T-cell (primary cell): ENCODE measurements around the gene ROBO1. TPM values are rescaled to one million over a fixed set of nuclear protein-coding genes. Genes with fewer than 3 reads are reported as not detected.

Experiments used
- ATAC-seq, 4 experiments: fragments of 200-7000 bp in 3 of 4; fragments of 150-1000 bp in 1 of 4; cut with Tn5 transposase; replicated peaks in 1 of 4; 1 replicate in 3 of 4; 2 replicates in 1 of 4; pipeline ENCODE4 v1.10.0; 2021; ENCODE audit warnings: moderate library complexity in 3 of 4, mild to moderate bottlenecking in 2 of 4, moderate number of reproducible peaks in 1 of 4
- CTCF ChIA-PET, 2 donors: fragments of 300-600 bp; sonication (Branson Sonifier 250); formaldehyde crosslinking; loops; one replicate each; lab custom pipeline; 2022; ENCODE audit warnings: antibody characterized with exemption in 2 of 2; lab: Charles Lee
- POLR2A ChIA-PET, 2 donors: fragments of 300-600 bp; sonication (Branson Sonifier 250); formaldehyde crosslinking; loops; one replicate each; lab custom pipeline; 2022; ENCODE audit warnings: antibody characterized with exemption in 2 of 2; lab: Charles Lee
- DNase-seq, 35 experiments: peaks; one replicate each; pipeline versions ENCODE4 v3.0.0 to v3.0.0-alpha.2; 2013 to 2023
- H3K27ac ChIP-seq: one replicate; pipeline ENCODE4 v1.5.1; 2013; ENCODE audit warnings: low read length
- H3K27me3 ChIP-seq, 2 experiments: replicated peaks in 1 of 2; 1 replicate in 1 of 2; 2 replicates in 1 of 2; pipeline versions ENCODE4 v1.6.1 to v1.7.0; 2013; ENCODE audit warnings: low read length in 1 of 2, mixed read lengths in 1 of 2; ENCODE audit not compliant: control insufficient read depth in 2 of 2, insufficient read depth in 2 of 2; ENCODE audit errors: extremely low read depth in 1 of 2
- H3K36me3 ChIP-seq, 2 donors: 1 replicate in 1 of 2; 2 replicates in 1 of 2; pipeline versions ENCODE4 v1.6.1 to v1.7.0; 2013; ENCODE audit warnings: low read length in 1 of 2; ENCODE audit not compliant: control insufficient read depth in 2 of 2, insufficient read depth in 1 of 2; ENCODE audit errors: extremely low read depth in 1 of 2
- H3K4me1 ChIP-seq, 2 experiments: 1 replicate in 1 of 2; 2 replicates in 1 of 2; pipeline versions ENCODE4 v1.6.1 to v1.7.0; 2013; ENCODE audit warnings: low read length in 2 of 2, mixed read lengths in 1 of 2; ENCODE audit not compliant: insufficient read depth in 2 of 2, control insufficient read depth in 1 of 2; ENCODE audit errors: extremely low read depth in 1 of 2
- H3K4me3 ChIP-seq, 2 donors: 1 replicate in 1 of 2; 2 replicates in 1 of 2; pipeline versions ENCODE4 v1.5.1 to v1.7.0; 2013; ENCODE audit warnings: mild to moderate bottlenecking in 2 of 2, low read length in 1 of 2, moderate library complexity in 1 of 2; ENCODE audit not compliant: control insufficient read depth in 1 of 2; ENCODE audit errors: extremely low read depth in 1 of 2
- H3K9me3 ChIP-seq: 2 replicates; pipeline ENCODE4 v1.7.0; 2013
- H3K27ac Mint-ChIP-seq, 2 donors: one replicate each; pipeline ENCODE4 v1.8.0; 2020 to 2021; ENCODE audit warnings: mild to moderate bottlenecking in 2 of 2, mixed read lengths in 2 of 2
- H3K27me3 Mint-ChIP-seq, 2 donors: one replicate each; pipeline ENCODE4 v1.8.0; 2021 to 2022; ENCODE audit warnings: mixed read lengths in 2 of 2
- H3K36me3 Mint-ChIP-seq: one replicate; pipeline ENCODE4 v1.8.0; 2021; ENCODE audit warnings: mixed read lengths
- H3K4me1 Mint-ChIP-seq, 3 donors: one replicate each; pipeline ENCODE4 v1.8.0; 2020 to 2022; ENCODE audit warnings: mixed read lengths in 3 of 3, mild to moderate bottlenecking in 1 of 3
- H3K4me3 Mint-ChIP-seq, 3 donors: one replicate each; pipeline ENCODE4 v1.8.0; 2020 to 2022; ENCODE audit warnings: mild to moderate bottlenecking in 3 of 3, mixed read lengths in 3 of 3, moderate library complexity in 3 of 3
- H3K9me3 Mint-ChIP-seq, 3 donors: one replicate each; pipeline ENCODE4 v1.8.0; 2020 to 2022; ENCODE audit warnings: mixed read lengths in 3 of 3
- WGBS: methylation state at CpG from one replicate; pipeline ENCODE4 v1.1.5; 2013; ENCODE audit warnings: missing lambda C conversion rate; ENCODE audit not compliant: insufficient coverage; 5-methylcytosine and 5-hydroxymethylcytosine counted together
- total RNA-seq, 35 experiments: library from RNA in 6 of 35; stranded (reverse) in 6 of 35; fragments of 120-200 nt in 1 of 35; gene quantifications; one replicate each; pipeline versions ENCODE4 v1.2.1 to v1.2.4 and lab custom pipeline; 2013 to 2026

The ROBO1 gene
- total RNA-seq, 5 donors from 2014 or later (not counting 1 experiment from before 2014, with no cell fraction given), result 0.20 to 2.4 (median 1.7) TPM

- H3K27me3 Mint-ChIP-seq, result no peaks in the 10 kb centered on the region
- peaks cover 4 to 25% (median 10%) of the 10 kb centered on the region in 3 donors for H3K9me3 Mint-ChIP-seq
- H3K9me3 ChIP-seq, result no peaks in the 10 kb centered on the region
- ATAC-seq (no peak), DNase-seq (no peak)
- 74% methylated on average over 4 of the region's 4 CpGs for WGBS
- no peaks in the 10 kb centered on the region for H3K4me1 ChIP-seq
- no peak overlapping the region for H3K27ac Mint-ChIP-seq
- H3K27ac ChIP-seq, result no peak overlapping the region
- ChIA-PET POLR2A (no interaction called here), CTCF (no interaction called here)
- H3K36me3 ChIP-seq, result no peaks in the 10 kb centered on the region
- H3K27me3 ChIP-seq, result no peaks in the 10 kb centered on the region
- no peaks in the 10 kb centered on the region for H3K36me3 Mint-ChIP-seq
- no peak overlapping the region for H3K4me3 ChIP-seq
- H3K4me1 Mint-ChIP-seq, result no peaks in the 10 kb centered on the region
- no peak overlapping the region for H3K4me3 Mint-ChIP-seq
These were observed 944.4 kb downstream of the ROBO1 start for GRCh38 chr3:78823434-78823833.

GRCh38 chr3:78822726-78823125 lies 945.1 kb downstream of the ROBO1 start:
- peaks cover 4 to 24% (median 10%) of the 10 kb centered on the region in 3 donors for H3K9me3 Mint-ChIP-seq
- POLR2A ChIA-PET, result no interaction called here

GRCh38 chr3:78820542-78820941 lies 947.3 kb downstream of the ROBO1 start:
- no peak overlapping the region for H3K4me3 Mint-ChIP-seq
- no peaks in the 10 kb centered on the region for H3K27me3 Mint-ChIP-seq
- ATAC-seq (no peak), DNase-seq (no peak)
- Histone ChIP-seq H3K9me3 (no peaks in the 10 kb centered on the region), H3K36me3 (no peaks in the 10 kb centered on the region), H3K27ac (no peak overlapping the region), H3K4me3 (no peak overlapping the region), H3K4me1 (no peaks in the 10 kb centered on the region), H3K27me3 (no peaks in the 10 kb centered on the region)
- WGBS, result 50% methylated on average over 1 of the region's 1 CpG
- H3K36me3 Mint-ChIP-seq, result no peaks in the 10 kb centered on the region
- peaks cover 0 to 20% (median 10%) of the 10 kb centered on the region in 3 donors for H3K9me3 Mint-ChIP-seq
- ChIA-PET POLR2A (no interaction called here), CTCF (no interaction called here)
- H3K27ac Mint-ChIP-seq, result no peak overlapping the region
- no peaks in the 10 kb centered on the region for H3K4me1 Mint-ChIP-seq

More at GRCh38 chr3:78822726-78823125, 945.1 kb downstream of the ROBO1 start:
- ATAC-seq (no peak), DNase-seq (no peak)
- Histone ChIP-seq H3K36me3 (no peaks in the 10 kb centered on the region), H3K4me1 (no peaks in the 10 kb centered on the region), H3K9me3 (no peaks in the 10 kb centered on the region), H3K27me3 (no peaks in the 10 kb centered on the region), H3K4me3 (no peak overlapping the region), H3K27ac (no peak overlapping the region)
- CTCF ChIA-PET, result no interaction called here
- H3K36me3 Mint-ChIP-seq, result no peaks in the 10 kb centered on the region
- H3K4me3 Mint-ChIP-seq, result no peak overlapping the region
- no peaks in the 10 kb centered on the region for H3K4me1 Mint-ChIP-seq
- H3K27ac Mint-ChIP-seq, result no peak overlapping the region
- no peaks in the 10 kb centered on the region for H3K27me3 Mint-ChIP-seq

GRCh38 chr3:78818161-78818985 lies 949.4 kb downstream of the ROBO1 start:
- Mint-ChIP-seq H3K27ac (no peak overlapping the region), H3K36me3 (no peaks in the 10 kb centered on the region), H3K27me3 (no peaks in the 10 kb centered on the region), H3K9me3 (peaks cover 4 to 20% (median 8%) of the 10 kb centered on the region in 3 donors), H3K4me1 (no peaks in the 10 kb centered on the region), H3K4me3 (no peak overlapping the region)
- 93% methylated on average over 7 of the region's 19 CpGs for WGBS
- no peaks in the 10 kb centered on the region for H3K4me1 ChIP-seq
- no peak overlapping the region for H3K27ac ChIP-seq
- no peaks in the 10 kb centered on the region for H3K27me3 ChIP-seq
- no peak for ATAC-seq
- DNase-seq, result no peak
- no peaks in the 10 kb centered on the region for H3K9me3 ChIP-seq
- CTCF ChIA-PET, result no interaction called here
- H3K4me3 ChIP-seq, result no peak overlapping the region
- H3K36me3 ChIP-seq, result no peaks in the 10 kb centered on the region
- POLR2A ChIA-PET, result no interaction called here

- H3K27ac Mint-ChIP-seq, result no peak overlapping the region
- H3K4me1 Mint-ChIP-seq, result no peaks in the 10 kb centered on the region
- H3K27me3 ChIP-seq, result no peaks in the 10 kb centered on the region
- H3K27me3 Mint-ChIP-seq, result no peaks in the 10 kb centered on the region
- H3K36me3 Mint-ChIP-seq, result no peaks in the 10 kb centered on the region
- H3K4me1 ChIP-seq, result no peaks in the 10 kb centered on the region
- H3K27ac ChIP-seq, result no peak overlapping the region
- no peak overlapping the region for H3K4me3 ChIP-seq
- CTCF ChIA-PET, result no interaction called here
- H3K4me3 Mint-ChIP-seq, result no peak overlapping the region
- ATAC-seq (no peak), DNase-seq (no peak)
- H3K9me3 ChIP-seq, result no peaks in the 10 kb centered on the region
- WGBS, result no CpG with 5 or more reads among the region's 3 CpGs
- H3K36me3 ChIP-seq, result no peaks in the 10 kb centered on the region
- peaks cover 8 to 24% (median 8%) of the 10 kb centered on the region in 3 donors for H3K9me3 Mint-ChIP-seq
- POLR2A ChIA-PET, result no interaction called here
These were observed 952.8 kb downstream of the ROBO1 start for GRCh38 chr3:78814893-78815562.

GRCh38 chr3:78812166-78812565 lies 955.6 kb downstream of the ROBO1 start:
- Histone ChIP-seq H3K4me3 (no peak overlapping the region), H3K36me3 (no peaks in the 10 kb centered on the region), H3K27me3 (no peaks in the 10 kb centered on the region), H3K9me3 (no peaks in the 10 kb centered on the region), H3K27ac (no peak overlapping the region), H3K4me1 (no peaks in the 10 kb centered on the region)
- Mint-ChIP-seq H3K4me1 (no peaks in the 10 kb centered on the region), H3K36me3 (no peaks in the 10 kb centered on the region), H3K27ac (no peak overlapping the region), H3K4me3 (no peak overlapping the region), H3K27me3 (no peaks in the 10 kb centered on the region), H3K9me3 (peaks cover 6 to 12% (median 8%) of the 10 kb centered on the region in 3 donors)
- WGBS, result 59% methylated on average over 2 of the region's 3 CpGs
- ChIA-PET POLR2A (no interaction called here), CTCF (no interaction called here)
- no peak for ATAC-seq
- no peak for DNase-seq
